HEK293 (cell line): ENCODE measurements around the gene HNRNPC.

Source experiments
- CTCF ChIP-seq: fragments of 450-650 bp; formaldehyde crosslinking; IDR thresholded peaks from 2 replicates; pipeline ENCODE4 v1.5.1; 2016; ENCODE audit warnings: missing biosample characterization, missing genetic modification characterization
- HIC1 ChIP-seq: fragments of 450-650 bp; formaldehyde crosslinking; IDR thresholded peaks from 2 replicates; pipeline ENCODE4 v1.5.1; 2016; ENCODE audit warnings: missing biosample characterization, missing genetic modification characterization
- SP2 ChIP-seq: fragments of 450-650 bp; formaldehyde crosslinking; IDR thresholded peaks from 2 replicates; pipeline ENCODE4 v1.5.1; 2016; ENCODE audit warnings: missing biosample characterization, missing genetic modification characterization
- YY1 ChIP-seq: fragments of 450-650 bp; formaldehyde crosslinking; IDR thresholded peaks from 2 replicates; pipeline ENCODE4 v1.5.1; 2018; ENCODE audit warnings: missing biosample characterization, missing genetic modification characterization
- ZBTB17 ChIP-seq: fragments of 450-650 bp; formaldehyde crosslinking; IDR thresholded peaks from 2 replicates; pipeline ENCODE4 v1.5.1; 2016; ENCODE audit warnings: missing biosample characterization, missing genetic modification characterization
- ZBTB21 ChIP-seq: fragments of 450-650 bp; formaldehyde crosslinking; IDR thresholded peaks from 2 replicates; pipeline ENCODE4 v1.5.1; 2017; ENCODE audit warnings: missing biosample characterization, missing genetic modification characterization
- ZFP41 ChIP-seq: fragments of 450-650 bp; formaldehyde crosslinking; IDR thresholded peaks from 2 replicates; pipeline ENCODE4 v1.5.1; 2016; ENCODE audit warnings: missing biosample characterization, missing genetic modification characterization, borderline replicate concordance
- ZNF174 ChIP-seq: fragments of 450-650 bp; formaldehyde crosslinking; IDR thresholded peaks from 2 replicates; pipeline ENCODE4 v1.5.0; 2017; ENCODE audit warnings: missing biosample characterization, mild to moderate bottlenecking, missing genetic modification characterization
- ZNF623 ChIP-seq: fragments of 450-650 bp; formaldehyde crosslinking; IDR thresholded peaks from 2 replicates; pipeline ENCODE4 v1.5.1; 2016; ENCODE audit warnings: missing biosample characterization, missing genetic modification characterization

GRCh38 chr14:21192875-21193535, 76.2 kb downstream of the HNRNPC start:
- TF ChIP-seq HIC1 (tag by site-specific recombination): no peak
- no peak for TF ChIP-seq CTCF (tag by site-specific recombination)
- no peak for TF ChIP-seq SP2 (tag by site-specific recombination)
- TF ChIP-seq ZFP41 (tag by site-specific recombination): no peak
- TF ChIP-seq YY1: no peak
- TF ChIP-seq ZNF623 (tag by site-specific recombination): no peak
- TF ChIP-seq ZNF174 (tag by site-specific recombination): no peak
- no peak for TF ChIP-seq ZBTB21 (tag by site-specific recombination)
- TF ChIP-seq ZBTB17 (tag by site-specific recombination): no peak
